ENCODE data around the gene CD70.
"Not testable (repeated sequence)": the region's sequence is repeated elsewhere in the genome, so short reads cannot be mapped to it uniquely, and the experiment has no call there.

The CD70 gene

GRCh38 chr19:6617374-6617773 is 26.4 kb upstream of the CD70 start:
- TF ChIP-seq CTCF (IDR thresholded peaks at IDR 0.05; ENCODE audit: low read depth, low read length), result no peak
- in situ Hi-C loops (cut with HindIII; ENCODE audit: low sequenced_read_pairs), result no loop called here
- DNase-seq (ENCODE audit: low read depth, low spot score), result no peak
- H3K4me3 ChIP-seq (ENCODE audit: low read depth, low read length), result no peak overlapping the region

GRCh38 chr19:6616011-6616410 is 25.1 kb upstream of the CD70 start:
- in situ Hi-C loops (cut with HindIII; ENCODE audit: low sequenced_read_pairs), result no loop called here
- TF ChIP-seq CTCF (IDR thresholded peaks at IDR 0.05; ENCODE audit: low read depth, low read length), result no peak
- DNase-seq (ENCODE audit: low read depth, low spot score), result peak; percentile 59
- no peak overlapping the region for H3K4me3 ChIP-seq (ENCODE audit: low read depth, low read length)

- in situ Hi-C loops (cut with HindIII; ENCODE audit: low sequenced_read_pairs), result no loop called here
- H3K4me3 ChIP-seq (ENCODE audit: low read depth, low read length), result no peak overlapping the region
- DNase-seq (ENCODE audit: low read depth, low spot score), result no peak
- no peak for TF ChIP-seq CTCF (IDR thresholded peaks at IDR 0.05; ENCODE audit: low read depth, low read length)
Observed at GRCh38 chr19:6613711-6614110, 22.8 kb upstream of the CD70 start.

GRCh38 chr19:6610934-6611852 is 20.2 kb upstream of the CD70 start:
- in situ Hi-C loops (cut with HindIII; ENCODE audit: low sequenced_read_pairs), result no loop called here
- TF ChIP-seq CTCF (IDR thresholded peaks at IDR 0.05; ENCODE audit: low read depth, low read length), result no peak
- no peak overlapping the region for H3K4me3 ChIP-seq (ENCODE audit: low read depth, low read length)
- peak; percentile 92 for DNase-seq (ENCODE audit: low read depth, low spot score)

- TF ChIP-seq CTCF (IDR thresholded peaks at IDR 0.05; ENCODE audit: low read depth, low read length), result no peak
- in situ Hi-C loops (cut with HindIII; ENCODE audit: low sequenced_read_pairs), result no loop called here
- no peak overlapping the region for H3K4me3 ChIP-seq (ENCODE audit: low read depth, low read length)
- DNase-seq (ENCODE audit: low read depth, low spot score), result no peak
Observed at GRCh38 chr19:6608940-6609339, 18.0 kb upstream of the CD70 start.

GRCh38 chr19:6608146-6608545 is 17.2 kb upstream of the CD70 start:
- H3K4me3 ChIP-seq (ENCODE audit: low read depth, low read length); DNase-seq (ENCODE audit: low read depth, low spot score); in situ Hi-C loops (cut with HindIII; ENCODE audit: low sequenced_read_pairs): not testable (repeated sequence)

- DNase-seq (ENCODE audit: low read depth, low spot score); in situ Hi-C loops (cut with HindIII; ENCODE audit: low sequenced_read_pairs); H3K4me3 ChIP-seq (ENCODE audit: low read depth, low read length): not testable (repeated sequence)
Observed at GRCh38 chr19:6606276-6607070, 15.5 kb upstream of the CD70 start.
